Endothelial cell (in vitro differentiated cells): ENCODE measurements around the gene THEM5. TPM values are rescaled to one million over a fixed set of nuclear protein-coding genes. Genes with fewer than 3 reads are reported as not detected.
A peak's percentile ranks its signal among the peaks of the same experiment; 100 is the strongest.

ENCODE experiments used
- DNase-seq: peaks from one replicate; pipeline ENCODE4 v3.0.0; 2021; ENCODE audit warnings: low spot score
- H3K27ac Mint-ChIP-seq: one replicate; pipeline ENCODE4 v1.8.0; 2021; ENCODE audit warnings: mixed read lengths, inconsistent platforms; ENCODE audit not compliant: unreplicated experiment
- H3K27me3 Mint-ChIP-seq: one replicate; pipeline ENCODE4 v1.8.0; 2021; ENCODE audit warnings: mild to moderate bottlenecking, moderate library complexity, mixed read lengths, inconsistent platforms; ENCODE audit not compliant: unreplicated experiment
- H3K36me3 Mint-ChIP-seq: one replicate; pipeline ENCODE4 v1.8.0; 2021; ENCODE audit warnings: mild to moderate bottlenecking, low read depth, mixed read lengths, inconsistent platforms; ENCODE audit not compliant: unreplicated experiment
- H3K4me1 Mint-ChIP-seq: one replicate; pipeline ENCODE4 v1.8.0; 2021; ENCODE audit warnings: mild to moderate bottlenecking, mixed read lengths, inconsistent platforms; ENCODE audit not compliant: unreplicated experiment
- H3K4me3 Mint-ChIP-seq: one replicate; pipeline ENCODE4 v1.8.0; 2021; ENCODE audit warnings: mild to moderate bottlenecking, mixed read lengths, inconsistent platforms; ENCODE audit not compliant: unreplicated experiment
- H3K9me3 Mint-ChIP-seq: one replicate; pipeline ENCODE4 v1.8.0; 2021; ENCODE audit warnings: mixed read lengths, inconsistent platforms; ENCODE audit not compliant: unreplicated experiment
- total RNA-seq: library from RNA; stranded (reverse); fragmentation: NEBNext Ultra II Directional; extraction: Animal tissue kit (Norgen Biotek cat#: 25700); gene quantifications from one replicate; pipeline ENCODE4 v1.2.1, GENCODE V29; 2021; ENCODE audit not compliant: unreplicated experiment
- TF ChIP-seq, protein P1 (sequence below): fragments of 200-600 bp; sonication (generic); IDR thresholded peaks from one replicate; pipeline ENCODE4 v1.5.0; 2021; ENCODE audit warnings: antibody characterized with exemption; ENCODE audit not compliant: unreplicated experiment

THEM5 gene
- total RNA-seq, 1 donor from 2014 or later = not detected

DNA sequence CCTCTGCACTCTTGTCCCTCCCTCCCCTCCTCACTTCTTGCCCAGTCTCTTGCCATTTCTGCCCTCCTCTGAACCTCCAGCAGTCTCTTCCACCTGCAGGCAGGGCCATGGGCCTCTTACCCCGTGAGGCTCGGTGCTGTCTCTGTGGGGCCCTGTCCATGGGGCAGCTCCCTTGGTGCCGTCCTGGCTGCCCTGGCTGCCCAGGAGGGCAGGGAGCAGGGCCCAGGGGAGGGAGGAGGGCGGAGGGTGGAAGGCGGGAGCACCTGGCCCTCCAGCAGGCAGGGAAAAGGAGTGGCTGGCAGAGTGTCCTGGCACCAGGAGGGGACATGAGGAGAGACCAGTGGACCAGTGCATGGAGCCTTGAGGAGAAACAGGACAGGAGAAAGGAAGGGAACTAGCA, 21.9 kb downstream of the THEM5 start, which contains the start of gene RORC:
RORC (minus strand) TSS at position 198 of the 400 bp plus-strand sequence; CDS start at position 160, 38 bp downstream.
- TF ChIP-seq, protein P1, sequence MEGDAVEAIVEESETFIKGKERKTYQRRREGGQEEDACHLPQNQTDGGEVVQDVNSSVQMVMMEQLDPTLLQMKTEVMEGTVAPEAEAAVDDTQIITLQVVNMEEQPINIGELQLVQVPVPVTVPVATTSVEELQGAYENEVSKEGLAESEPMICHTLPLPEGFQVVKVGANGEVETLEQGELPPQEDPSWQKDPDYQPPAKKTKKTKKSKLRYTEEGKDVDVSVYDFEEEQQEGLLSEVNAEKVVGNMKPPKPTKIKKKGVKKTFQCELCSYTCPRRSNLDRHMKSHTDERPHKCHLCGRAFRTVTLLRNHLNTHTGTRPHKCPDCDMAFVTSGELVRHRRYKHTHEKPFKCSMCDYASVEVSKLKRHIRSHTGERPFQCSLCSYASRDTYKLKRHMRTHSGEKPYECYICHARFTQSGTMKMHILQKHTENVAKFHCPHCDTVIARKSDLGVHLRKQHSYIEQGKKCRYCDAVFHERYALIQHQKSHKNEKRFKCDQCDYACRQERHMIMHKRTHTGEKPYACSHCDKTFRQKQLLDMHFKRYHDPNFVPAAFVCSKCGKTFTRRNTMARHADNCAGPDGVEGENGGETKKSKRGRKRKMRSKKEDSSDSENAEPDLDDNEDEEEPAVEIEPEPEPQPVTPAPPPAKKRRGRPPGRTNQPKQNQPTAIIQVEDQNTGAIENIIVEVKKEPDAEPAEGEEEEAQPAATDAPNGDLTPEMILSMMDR = no peak
- Mint-ChIP-seq H3K4me1 (peaks cover 48% of the 10 kb centered on the region), H3K9me3 (no peaks in the 10 kb centered on the region), H3K27ac (no peak within 1 kb of the TSS), H3K4me3 (no peak within 1 kb of the TSS), H3K27me3 (peaks cover 15% of the 10 kb centered on the region), H3K36me3 (peaks cover 3% of the 10 kb centered on the region)
- DNase-seq = no peak

DNA sequence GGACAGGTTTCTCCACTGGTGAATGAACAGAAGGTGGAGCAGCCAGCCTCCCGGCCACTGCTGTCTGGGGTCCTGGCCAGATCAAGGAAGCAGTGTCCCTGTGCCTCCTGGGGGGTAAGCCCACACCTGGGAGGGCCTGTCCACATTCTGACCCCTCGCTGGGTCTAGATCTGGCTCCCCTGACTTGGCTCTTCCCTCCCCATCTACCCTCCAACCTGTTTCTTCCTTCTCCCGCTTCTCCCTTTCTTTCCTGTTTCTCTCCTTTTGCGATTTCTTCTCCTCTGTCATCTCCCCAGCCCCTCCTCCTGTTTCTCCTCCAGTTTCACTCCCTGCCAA, 22.3 kb downstream of the THEM5 start:
- no peak overlapping the region for H3K27ac Mint-ChIP-seq
- H3K27me3 Mint-ChIP-seq = peaks cover 11% of the 10 kb centered on the region
- H3K4me3 Mint-ChIP-seq = no peak overlapping the region
- no peaks in the 10 kb centered on the region for H3K9me3 Mint-ChIP-seq
- no peaks in the 10 kb centered on the region for H3K36me3 Mint-ChIP-seq
- TF ChIP-seq, protein P1 = no peak
- DNase-seq = no peak
- H3K4me1 Mint-ChIP-seq = peaks cover 48% of the 10 kb centered on the region

DNA sequence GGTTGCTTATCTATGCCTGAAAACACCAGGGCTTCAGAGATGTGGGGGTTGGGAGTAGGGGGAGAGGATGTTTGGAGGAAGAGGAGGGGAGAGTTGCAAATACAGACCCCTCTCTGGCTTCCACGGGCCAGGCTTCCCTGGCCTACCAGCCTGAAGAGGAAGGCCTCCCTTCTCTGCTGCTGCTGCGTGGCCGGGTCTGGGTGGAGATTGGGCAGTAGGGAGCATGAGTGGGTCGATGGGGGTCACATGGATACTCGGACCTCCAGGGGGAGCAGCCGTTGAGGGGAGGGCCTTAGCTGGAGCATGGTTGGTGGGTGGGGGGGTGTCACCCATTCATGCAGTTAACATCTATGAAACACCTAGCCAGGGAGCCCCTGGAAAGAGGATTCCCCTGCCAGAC, 23.5 kb downstream of the THEM5 start:
- Mint-ChIP-seq H3K9me3 (no peaks in the 10 kb centered on the region), H3K4me1 (peaks cover 54% of the 10 kb centered on the region), H3K27me3 (peaks cover 10% of the 10 kb centered on the region), H3K4me3 (peak overlapping the region; percentile 37), H3K36me3 (no peaks in the 10 kb centered on the region), H3K27ac (peak overlapping the region; percentile 84)
- TF ChIP-seq, protein P1 = no peak
- no peak for DNase-seq

DNA sequence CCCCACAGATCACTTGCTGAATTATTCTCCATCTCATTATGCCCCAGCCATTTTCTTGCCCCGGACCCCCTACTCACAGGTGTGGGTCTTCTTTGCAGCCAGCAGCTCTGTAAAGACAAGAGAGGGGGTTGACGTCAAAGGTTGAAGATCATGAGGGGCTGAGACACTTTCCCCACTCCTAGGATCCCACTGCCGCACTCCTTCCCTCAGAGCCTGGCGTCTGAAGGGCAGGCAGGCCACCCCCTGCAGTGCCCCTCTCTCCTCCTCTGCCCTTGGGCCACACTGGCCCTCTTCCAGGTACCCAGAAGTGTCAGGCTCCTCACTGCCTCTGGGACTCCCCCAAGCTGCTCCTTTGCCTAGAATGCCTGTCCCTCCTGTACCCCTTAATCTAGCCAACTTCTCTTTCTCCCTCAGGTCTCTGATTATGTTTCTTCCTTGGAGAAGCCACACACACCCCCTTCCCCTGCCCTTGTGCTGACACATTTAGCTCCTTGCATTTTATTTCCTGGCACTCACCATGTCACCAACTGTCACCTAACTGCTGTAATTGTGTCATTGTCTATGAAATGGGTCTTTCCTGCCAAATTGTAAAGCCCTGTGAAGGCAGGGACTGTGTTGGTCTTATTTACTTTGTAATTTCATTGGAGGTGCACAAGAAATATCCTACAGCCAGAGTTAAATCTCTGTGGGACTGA, 24.0 kb downstream of the THEM5 start:
- Mint-ChIP-seq H3K36me3 (no peaks in the 10 kb centered on the region), H3K9me3 (no peaks in the 10 kb centered on the region), H3K27me3 (peaks cover 10% of the 10 kb centered on the region), H3K4me1 (peaks cover 60% of the 10 kb centered on the region), H3K27ac (peak overlapping the region; percentile 84), H3K4me3 (peak overlapping the region; percentile 52)
- no peak for DNase-seq
- TF ChIP-seq, protein P1 = no peak

DNA sequence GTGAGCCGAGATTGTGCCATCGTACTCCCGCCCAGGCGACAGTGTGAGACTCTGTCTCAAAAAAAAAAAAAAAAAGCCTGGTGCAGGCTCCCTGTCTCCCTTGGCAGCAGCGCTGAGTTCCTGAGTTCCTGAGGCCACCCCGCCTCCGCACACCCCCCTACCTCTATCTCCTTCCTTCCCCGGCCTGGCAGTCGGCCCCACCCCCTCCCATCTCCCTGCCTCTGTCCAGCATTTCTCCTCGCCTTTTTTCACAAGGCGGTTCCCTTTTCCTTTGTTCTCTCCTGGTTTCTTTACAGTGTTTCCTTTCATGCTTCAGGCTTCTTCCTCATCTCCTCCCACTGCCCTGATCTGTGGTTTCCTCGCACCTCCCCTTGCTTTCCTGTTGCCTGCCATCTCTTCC, 24.6 kb downstream of the THEM5 start:
- peaks cover 61% of the 10 kb centered on the region for H3K4me1 Mint-ChIP-seq
- peak overlapping the region; percentile 84 for H3K27ac Mint-ChIP-seq
- peak; percentile 69 for DNase-seq
- TF ChIP-seq, protein P1 = no peak
- peaks cover 10% of the 10 kb centered on the region for H3K27me3 Mint-ChIP-seq
- H3K36me3 Mint-ChIP-seq = peaks cover 2% of the 10 kb centered on the region
- no peaks in the 10 kb centered on the region for H3K9me3 Mint-ChIP-seq
- H3K4me3 Mint-ChIP-seq = peak overlapping the region; percentile 52
